GM21447 (cell line): ENCODE results near the gene ADCY6.

Experiments used
- ATAC-seq: cut with Tn5 transposase; IDR thresholded peaks from one replicate; pipeline ENCODE4 v1.9.1; 2021; ENCODE audit not compliant: unreplicated experiment

Gene ADCY6

DNA sequence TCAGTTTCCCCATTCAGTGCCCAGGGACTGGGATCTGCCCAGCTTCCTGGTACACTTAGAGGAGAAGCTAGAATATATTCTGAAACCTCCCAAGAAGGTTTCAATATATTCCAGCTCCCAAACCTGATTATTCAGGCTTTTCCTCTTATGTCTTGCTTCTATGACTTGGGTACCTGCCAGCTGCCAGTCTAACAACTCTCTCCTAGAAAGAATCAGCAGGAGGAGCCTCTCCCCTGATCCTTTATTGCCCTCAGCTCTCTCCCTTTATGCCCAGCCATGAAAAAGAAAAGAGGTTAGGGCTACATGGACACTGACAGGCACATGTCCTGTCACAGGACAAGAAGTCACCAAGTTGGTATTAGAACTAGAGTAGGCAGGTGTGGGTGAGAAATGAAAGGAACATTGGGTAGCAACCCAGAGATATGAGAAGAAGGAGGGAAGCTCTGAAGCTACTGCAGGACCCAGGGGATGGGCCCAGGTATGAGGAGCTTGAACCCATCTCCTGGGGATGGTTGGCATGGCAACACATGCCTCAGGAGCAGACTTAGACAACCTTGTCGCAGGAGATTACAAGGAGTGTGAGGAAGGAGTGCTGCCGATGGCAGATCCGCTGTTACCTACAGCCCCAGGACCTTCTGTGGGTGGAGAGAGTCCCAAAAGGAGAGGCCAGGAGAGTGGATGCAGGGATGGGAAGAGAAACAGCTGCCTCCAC, 27.4 kb upstream of the ADCY6 start:
- ATAC-seq = no peak

DNA sequence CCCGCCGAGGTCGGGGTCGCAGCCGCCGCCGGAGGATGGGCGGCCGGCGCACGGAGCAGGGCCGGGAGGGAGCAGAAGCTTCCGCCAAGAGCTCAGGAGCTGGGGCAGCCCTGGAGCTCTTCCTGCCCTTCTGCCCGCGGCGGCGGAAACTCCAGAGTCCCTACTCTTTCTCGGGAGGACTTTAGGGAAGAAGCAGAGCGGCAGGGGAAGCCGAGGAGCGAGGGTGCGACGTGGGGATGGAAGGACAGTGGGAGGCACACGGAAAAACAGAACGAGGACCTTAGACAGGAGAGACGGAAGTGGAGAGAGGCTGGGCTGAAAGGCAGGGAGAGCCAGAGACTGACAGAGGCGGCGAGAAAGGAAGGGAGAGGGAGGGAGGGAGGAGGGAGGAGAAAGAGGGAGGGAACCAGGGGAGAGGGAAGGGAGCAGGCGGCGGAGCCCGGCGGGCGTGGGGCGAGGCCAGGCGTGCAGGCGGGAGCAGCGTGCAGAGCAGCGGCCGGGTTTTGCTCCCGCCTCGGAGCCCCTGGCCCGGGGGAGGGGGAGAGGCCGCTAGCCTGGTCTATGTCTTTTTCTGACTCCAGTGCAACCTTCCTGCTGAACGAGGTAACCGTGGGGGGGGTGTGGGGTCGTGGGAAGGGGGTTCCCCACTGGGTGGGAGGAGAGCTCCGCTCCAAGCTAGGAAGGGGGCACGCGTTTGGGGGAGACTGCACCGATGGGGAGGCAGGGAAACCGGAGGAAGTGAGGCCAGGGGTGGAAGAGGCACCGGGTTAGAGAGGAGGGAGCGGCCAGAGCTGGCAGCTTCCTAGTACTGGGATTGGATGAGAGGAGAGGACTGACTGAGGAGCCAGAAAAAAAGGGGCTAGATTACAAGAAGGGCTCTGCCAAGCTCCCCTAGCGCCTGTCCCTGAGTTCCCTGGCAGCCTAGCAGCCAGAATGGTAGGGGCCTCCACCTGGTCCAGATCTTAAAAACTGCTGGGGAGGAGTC, 26.5 kb upstream of the ADCY6 start:
- ATAC-seq = peak; percentile 31

DNA sequence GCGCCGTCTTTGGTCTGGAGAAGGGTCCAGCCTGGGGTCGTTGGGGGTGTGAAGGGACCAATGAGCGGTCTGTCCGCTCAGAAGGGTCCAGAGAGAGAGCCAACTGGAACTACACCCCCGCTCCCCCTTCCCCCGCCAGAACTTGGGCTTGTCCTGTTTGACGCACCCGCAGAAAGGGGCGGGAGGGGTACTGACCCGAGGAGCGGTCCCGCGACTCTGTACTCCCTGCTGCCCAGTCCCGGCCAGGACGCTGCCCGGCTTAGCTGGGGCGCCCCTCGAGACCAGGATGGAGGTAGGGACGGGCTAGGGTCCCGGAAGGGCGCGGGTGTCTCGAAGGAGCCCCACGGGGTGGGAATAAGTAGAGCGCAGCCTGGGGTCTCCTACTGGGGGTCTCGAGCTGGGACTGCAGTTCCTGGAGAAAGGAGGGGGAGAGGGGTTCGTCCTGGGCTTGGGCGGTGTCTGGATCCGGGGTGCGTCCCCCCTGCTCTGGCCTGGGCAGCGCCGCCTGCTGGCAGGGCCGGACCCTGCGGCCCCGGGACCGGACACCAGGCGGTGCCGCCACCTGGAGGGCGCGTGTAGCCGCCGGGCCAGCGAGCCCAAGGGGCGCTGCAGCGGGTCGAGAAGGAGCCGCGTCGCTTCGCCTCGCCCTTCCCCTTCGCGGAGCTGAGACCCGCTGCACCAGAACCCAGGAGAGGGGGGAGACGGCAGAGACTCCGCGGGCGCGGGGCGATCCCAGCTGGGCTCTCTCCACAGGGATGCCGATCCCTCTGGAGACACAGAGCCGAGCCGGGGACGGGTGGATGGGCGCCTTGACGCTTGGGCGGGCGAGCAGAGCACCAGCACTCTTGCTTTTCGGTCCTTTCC, 25.6 kb upstream of the ADCY6 start:
- peak; percentile 66 for ATAC-seq

DNA sequence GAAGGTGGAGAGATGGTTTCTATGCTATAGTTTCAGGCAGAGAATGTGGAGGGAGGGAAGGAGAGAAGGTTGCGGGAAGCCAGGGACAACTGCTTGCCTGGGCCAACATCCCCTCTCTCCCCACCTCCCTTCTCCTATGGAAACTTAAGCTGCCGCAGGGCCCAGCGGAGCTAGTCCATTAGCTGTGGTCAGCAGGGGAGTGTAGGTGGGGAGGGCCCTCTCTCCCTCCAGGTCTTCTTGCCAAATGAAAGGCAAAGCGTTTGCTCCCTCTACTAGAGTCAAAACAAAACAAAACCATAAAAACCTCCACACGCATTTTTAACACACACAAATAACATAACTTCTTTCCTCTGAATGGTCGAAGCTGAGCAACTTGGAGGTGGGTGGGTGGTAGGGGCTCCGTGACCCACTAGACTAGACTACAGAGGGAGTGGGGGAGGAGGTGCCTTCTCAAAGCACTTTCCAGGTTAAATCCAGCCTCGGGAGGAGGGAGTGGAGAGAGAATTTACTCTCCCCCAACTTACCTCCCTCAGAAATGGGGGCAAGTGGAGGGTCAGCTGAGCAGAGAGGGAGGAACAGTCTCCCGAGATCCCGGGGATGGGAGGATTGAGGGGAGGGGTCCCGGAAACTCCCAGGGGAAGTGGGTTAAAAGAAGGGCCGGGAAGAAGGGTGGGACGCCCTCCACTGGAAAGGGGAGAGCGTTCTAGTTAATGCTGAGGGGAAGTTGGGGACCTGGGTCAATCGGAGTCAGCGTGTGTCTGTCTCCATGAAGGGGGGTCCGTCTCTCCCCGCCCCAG, 24.8 kb upstream of the ADCY6 start:
- no peak for ATAC-seq

DNA sequence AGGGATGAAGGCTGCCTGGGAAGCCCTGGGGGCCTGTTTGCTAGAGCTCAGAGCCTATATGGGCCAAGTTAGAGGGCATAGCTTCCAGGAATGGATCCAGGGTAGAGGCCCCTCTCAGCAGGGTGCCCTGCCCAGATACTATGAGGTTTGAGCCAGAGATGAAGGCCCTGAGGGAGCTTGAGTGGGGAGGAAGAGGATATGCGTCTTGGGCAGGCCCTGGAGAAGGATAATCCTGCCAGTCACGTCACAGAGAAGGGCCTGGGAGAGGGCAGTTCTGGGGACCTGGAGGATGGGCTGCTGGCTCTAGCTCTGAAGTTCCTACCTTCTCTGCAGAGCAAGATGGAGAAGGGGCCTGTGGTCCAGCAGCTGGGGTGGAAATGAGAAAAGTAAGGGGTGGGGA, 23.5 kb upstream of the ADCY6 start:
- ATAC-seq = no peak

DNA sequence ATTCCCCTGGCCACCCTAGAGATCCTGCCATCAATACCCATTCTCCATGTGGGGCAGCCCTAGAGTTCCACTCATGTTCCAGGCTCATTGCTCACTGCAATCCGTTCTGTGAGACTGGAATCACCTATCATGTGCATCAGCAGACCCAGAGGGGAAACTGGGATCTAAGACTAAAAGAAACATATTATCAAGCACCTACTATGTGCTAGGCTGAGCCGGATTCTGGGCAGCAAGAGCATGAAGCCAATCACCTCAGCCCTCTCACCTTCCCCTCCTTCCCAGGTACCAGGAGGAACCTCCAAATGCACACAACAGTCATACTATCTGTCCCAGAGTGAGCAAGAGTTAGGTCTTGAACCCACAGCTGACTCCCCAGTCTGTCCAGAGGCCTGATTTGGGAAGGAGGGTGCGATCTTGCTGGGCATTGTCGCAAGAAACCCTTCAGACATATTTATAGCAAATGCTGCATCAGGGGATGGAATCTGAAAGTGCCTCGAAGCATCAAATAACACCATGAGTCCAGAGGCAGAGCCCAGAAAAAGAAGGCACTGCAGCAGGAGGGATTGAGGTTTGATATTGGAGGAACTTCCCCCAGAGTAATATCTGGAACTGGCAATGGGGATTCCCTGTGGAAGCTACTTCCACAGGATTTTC, 22.7 kb upstream of the ADCY6 start:
- no peak for ATAC-seq

DNA sequence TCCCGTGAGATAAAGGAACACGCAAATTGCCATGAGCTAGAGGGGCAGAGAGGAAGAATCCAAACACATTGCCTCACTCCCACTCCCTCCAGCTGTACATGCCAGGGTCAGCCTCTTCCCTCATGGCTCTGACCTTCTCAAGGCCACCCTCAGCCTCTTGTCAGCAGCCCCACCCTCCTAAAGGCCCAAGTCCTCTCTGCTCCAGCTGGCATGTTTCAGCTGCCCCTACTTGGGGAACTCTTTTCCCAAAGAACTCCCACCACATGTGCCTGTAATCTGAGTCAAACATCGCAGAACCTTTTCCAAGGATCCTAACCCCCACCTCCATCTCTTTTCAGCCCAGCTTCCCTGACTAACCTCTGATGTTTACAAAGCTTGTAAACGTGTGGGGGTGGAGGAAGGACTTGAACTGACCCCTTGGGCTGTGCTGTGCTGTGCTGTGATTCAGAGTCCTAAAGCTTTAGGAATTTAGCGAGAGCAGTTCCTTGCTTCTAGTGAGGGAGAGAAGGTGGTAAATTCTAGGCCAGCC, 22.1 kb upstream of the ADCY6 start:
- no peak for ATAC-seq

DNA sequence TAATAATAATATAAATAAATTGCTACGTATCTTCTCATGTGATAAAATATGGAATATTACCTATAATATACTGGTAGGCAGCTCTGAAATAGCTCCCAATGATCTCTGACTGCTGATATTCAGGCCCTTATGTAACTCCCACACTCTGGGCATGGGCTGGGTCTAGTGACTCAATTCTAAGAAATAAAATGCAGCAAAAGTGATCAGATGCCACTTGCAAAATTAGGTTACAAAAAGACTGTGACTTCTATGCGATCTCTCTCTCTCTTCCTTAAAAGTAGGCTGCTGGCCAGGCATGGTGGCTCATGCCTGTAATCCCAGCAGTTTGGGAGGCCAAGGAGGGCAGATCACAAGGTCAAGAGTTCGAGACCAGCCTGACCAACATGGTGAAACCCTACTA, 19.1 kb upstream of the ADCY6 start:
- ATAC-seq = no peak

DNA sequence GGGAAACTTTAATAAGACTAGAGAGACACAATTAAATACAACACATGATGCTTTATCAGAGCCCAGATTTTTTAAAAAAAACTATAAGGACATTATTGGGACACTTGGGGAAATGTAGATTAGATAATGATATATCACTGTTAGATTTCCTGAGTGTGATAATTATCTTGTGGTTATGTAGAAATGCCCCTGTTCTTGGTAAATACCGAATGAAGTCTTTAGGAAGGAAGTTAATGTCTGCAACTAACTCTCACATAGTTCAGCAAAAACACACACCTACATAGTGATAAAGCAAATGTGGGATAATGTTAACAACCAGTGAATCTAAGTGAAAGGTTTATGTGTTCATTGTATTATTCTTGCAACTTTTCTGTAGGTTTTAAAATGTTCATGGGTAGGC, 14.8 kb upstream of the ADCY6 start:
- ATAC-seq = no peak

DNA sequence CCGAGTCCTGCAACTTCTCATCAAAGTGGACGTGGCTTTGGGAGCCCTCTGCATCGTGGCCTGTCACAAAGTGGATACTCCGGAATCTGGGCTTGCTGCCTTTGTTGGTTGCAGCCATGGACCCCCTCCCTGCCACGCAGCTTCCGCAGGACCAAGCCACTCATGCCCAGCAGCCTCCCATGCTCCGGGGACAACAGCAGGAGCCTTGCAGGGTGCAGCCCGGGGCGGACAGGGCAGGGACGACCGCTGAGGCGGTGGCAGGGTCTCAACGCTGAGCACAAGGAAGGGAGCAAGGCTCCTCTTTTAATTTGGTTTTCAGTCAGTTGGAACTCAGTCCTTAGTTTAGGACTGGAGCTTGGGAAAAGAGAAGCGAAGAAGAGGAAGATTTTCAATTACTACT, 12.1 kb upstream of the ADCY6 start:
- no peak for ATAC-seq

DNA sequence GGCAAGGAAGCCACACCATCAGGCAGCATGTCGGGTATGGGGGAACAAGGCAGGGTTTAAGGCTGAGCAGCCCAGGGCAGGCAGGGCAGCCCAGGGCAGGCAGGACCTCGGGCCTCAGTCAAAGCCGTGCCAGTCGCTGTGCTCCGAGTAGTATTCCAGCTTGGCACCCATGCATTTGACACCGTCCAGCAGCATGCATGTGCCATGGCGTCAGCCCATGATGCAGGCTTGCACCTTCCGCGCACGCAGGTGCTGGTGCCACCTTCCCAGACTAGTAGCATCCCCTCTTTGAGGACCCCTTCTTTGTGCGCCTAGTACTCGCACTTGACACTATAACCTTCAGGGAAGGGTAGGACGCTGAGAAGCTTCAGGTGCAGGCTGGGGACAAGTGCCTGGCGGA, 11.6 kb upstream of the ADCY6 start:
- ATAC-seq = no peak

DNA sequence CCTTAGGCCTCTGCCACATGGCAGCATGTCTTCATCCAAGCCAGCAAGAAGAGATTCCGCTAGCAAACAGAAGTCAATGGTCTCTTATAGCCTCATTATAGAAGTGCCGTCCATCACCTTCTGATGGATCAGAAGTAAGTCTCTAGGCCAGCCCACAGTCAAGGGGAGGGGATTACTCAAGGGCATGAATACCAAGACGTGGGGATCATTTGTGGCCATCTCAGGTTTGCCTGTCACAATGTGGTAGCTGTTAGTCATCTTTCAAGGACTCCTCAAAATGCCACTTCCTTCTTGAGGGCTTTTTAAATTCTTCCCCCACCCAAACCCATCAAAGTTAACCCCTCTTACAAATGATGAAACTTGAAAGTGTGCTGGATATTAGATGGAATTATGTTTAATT, 8.1 kb upstream of the ADCY6 start:
- ATAC-seq = no peak

DNA sequence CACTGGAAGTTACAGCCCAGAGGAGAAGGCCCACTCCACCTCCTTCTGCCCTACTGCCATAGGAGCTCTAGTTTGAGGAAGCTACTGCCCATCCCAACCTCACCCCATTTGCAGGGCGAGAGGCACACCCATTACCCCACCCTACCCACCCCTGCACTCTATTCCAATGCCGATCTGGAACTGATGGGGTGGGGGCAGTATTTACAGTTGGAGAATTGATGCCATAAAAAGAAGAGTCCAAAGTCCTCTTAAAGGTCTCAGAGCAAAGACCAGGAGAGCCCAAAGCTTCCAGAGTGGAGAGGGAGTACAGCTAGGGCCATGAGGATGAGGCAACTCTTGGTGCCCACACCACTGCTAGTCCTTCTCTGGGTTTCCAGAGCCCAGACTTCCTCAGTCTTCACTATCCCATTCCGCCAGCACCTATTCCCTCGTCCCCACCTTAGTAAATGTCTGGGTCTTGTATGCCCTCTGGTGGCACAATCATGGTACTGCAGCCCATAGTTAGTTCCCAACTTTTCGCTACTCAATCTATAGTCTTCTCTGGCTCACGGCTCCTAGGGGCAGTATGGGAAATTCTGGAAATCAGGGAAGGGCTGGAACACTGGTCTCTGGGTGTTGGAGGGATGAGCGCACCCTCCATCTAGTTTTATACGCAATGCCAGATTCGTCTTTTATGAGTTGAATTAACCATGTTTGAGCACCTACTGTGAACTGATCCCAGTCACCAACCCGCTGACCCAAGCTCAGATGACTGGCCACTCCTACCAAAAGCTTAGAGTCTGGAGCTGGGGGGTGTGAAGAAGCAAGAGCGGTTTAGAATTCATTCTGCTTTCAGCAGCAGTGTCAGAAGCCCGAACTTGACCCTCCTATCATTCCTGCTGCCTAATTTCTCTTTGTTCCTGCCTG, 6.9 kb upstream of the ADCY6 start:
- no peak for ATAC-seq

DNA sequence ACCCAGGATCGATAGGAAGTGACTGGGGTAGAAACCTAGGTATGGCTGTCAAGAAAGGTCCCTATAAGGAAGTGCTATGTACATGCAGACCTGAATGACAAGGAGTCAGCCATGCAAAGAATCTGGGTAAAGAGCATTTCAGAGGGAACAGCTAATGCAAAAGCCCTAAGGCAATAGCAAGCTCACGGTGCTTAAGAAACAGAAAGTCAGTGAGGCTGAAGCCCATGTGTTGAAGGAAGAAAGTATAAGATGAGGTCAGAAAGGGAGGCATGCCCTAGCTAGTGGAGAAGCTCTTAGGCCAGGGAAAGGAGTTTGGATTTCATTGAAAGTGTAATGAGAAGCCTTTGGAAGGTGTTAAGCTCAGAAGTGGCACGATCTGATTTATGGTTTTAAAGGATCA, 6.0 kb upstream of the ADCY6 start:
- no peak for ATAC-seq

DNA sequence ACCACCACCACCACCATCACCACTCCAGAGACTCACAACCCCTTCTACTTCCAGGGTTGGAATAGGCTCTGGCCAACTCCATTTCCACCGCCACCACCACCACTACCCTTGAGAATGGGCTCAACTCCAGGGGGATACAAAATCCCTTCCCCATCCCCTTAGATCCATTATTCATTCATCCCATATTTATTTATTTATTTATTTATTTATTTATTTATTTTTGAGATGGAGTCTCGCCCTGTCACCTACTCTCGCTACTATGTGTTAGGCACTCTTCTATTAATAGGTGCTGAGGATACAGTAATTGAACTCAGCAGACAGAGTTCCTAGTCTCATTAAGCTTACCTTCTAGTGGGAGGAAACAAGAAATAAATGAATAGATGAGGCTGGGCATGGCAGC, 4.8 kb upstream of the ADCY6 start:
- no peak for ATAC-seq

DNA sequence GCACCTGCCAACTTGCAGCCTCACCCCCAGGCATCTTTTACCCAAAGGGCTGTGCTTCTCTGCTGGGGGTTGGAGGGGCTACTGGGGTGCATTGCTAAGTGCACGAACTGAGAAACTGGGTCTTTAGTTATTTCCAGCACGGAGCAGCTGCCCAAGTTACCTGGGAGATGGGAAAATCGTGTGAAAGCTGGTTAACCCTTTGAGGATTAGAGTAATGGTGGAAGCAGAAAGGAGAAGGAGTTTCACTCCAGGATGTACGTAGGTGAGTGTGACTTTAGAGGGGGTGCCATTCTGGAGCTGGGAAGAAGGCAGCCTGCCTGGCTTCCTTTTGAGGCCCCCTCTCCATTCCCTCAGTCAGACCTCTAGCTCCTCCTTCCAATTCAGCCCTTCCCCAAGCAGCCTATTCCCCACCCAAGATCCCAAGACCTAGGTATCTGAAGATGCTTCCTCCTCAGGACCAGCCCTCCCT, 1.0 kb upstream of the ADCY6 start:
- ATAC-seq = no peak

DNA sequence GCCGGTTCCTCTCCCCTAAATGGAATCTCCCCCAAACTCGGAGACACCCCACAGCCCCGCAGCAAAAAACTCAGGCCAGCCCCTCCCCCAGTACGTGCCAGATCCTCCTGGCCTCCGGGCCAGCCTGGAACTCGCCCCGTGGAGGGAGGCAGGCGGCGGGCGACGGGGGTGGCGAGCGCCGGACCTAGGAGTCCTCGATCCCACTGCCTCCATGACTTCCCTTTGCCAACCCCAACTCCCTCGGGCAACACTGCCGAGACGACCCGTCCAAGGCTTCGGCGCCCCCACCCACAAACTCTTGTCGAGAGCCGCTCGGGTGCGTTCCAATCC, 400 bp downstream of the ADCY6 start:
- ATAC-seq = no peak

DNA sequence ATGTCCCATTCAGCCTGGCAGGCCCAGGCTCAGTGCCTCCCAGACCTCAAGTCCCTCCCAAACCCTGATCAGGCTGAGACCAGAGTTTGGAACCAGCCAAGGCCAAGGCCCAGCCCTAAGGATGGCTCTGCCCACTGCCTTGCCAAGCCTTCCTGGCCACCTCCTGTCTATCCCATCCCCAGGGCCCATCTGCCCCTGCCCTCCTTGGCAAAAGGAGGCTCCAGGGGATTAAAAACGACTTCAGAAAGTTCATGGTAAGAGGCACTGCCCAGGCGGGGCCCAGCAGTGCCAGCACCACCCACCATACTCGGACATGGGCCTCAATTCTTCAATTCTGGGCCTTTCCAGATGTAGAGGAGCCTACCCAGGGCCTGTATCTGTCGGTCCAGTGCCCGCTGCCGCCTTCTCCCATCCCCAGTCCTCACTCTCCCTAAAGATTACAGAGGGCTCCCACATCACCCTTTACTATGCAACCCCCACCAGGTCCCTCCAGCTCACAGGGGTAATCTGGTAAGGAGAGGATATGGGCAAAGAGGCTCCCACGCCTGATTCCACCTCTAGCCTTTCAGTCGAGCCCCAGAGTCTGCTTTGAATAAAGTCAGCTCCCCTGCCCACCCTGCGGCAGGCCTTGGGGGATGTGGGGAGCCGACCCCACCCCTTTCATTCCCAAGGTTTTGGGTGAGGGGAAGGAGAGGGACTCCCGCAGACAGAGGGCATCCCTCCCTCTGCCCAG, 932 bp downstream of the ADCY6 start:
- no peak for ATAC-seq
